GM19240 (cell line): Measurements from ENCODE around the gene SMIM31.
A peak's percentile ranks its signal among the peaks of the same experiment; 100 is the strongest.

Experiments
- DNase-seq: peaks from one replicate; pipeline ENCODE4 v3.0.0; 2011; ENCODE audit warnings: low spot score; ENCODE audit not compliant: insufficient read length

The SMIM31 gene

DNA sequence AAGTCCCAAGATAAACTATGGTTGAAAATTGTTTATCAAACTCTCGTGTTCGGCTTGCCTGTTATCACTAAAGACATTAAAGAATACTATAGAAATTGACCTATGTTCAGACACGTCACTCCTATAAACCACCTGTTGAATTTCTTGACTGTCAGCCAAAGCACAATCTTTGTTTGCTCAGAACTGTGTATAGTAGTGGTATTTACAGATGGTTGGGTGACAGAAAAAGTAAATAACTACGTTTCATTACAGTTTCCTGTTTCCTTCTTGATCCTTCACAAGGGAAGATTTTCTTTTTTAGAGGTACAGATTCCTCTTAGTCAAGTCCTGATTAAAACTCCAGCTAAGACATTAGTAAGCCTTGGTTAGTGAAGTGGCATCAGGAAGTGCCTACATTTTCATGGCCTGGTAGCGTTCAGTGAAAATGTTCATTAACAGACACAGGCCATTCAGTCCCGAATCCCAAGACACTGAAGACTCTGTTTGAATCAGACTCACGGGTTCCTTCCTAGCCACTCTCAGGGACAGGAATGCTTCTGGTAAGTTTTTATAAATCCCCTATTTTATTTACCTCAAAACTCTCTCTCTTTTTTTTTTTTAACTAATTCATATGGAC lies at the start of gene SMIM31:
Gene SMIM31, plus strand, starts transcription at position 259 of the 616 bp plus-strand sequence. CDS start 16,313 bp downstream, outside the sequence.
- no peak for DNase-seq

GRCh38 chr4:164706675-164707074 lies 47.3 kb upstream of the SMIM31 start:
- no peak for DNase-seq

- DNase-seq, result no peak
Observed at GRCh38 chr4:164716901-164717300, 37.0 kb upstream of the SMIM31 start.

- DNase-seq, result no peak
Observed at GRCh38 chr4:164718827-164719226, 35.1 kb upstream of the SMIM31 start.

DNA sequence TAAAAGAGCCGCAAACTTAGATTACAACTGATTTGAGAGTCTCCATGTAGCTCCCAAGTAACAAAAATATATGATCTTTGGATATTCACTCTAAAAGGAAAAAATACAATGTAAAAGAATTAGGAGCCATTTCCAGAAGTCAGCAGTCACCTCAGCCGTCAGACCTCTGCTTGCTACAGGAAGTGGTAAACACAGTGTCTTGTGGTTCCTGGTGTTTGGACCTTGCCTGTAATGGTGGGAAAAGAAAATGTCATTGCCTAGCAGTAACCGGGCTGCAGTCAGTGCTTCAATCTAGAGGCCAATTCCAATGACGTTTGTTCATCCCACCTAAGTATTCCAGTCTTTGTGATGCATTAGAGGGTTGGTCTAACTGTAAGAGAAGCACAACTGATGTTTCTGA lies 28.9 kb upstream of the SMIM31 start:
- DNase-seq, result no peak

DNA sequence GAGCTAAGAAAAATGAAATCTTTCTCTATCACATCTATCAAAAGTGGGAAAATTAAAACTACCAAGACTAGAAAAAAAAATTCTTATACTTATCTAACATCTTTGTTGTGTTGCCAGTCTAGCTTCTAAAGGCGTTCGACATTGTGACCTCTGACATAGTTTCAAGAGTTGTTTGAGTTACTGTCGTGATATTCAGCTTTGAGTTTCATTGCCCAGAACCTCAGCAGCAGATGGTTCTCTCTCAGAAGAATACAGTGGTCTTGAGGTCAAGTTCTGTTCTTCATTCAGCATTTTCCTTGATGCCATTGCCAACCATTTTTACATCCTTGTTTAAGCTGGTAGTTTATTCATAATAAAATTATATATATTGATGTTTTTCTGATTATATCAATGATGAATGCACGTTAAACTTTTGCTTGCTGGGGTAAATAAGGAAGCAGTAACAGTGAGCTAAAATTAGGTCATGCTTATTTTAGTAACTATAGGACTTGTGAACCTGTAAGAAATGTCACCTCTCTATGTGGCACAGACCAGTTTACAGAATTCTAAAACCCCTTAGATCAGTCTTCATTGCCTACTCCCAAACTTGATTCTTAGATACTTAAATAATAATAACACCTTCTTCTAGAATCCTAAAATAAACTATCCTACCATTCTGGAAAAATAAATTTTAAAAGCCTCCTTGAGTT lies 23.1 kb upstream of the SMIM31 start:
- no peak for DNase-seq

DNA sequence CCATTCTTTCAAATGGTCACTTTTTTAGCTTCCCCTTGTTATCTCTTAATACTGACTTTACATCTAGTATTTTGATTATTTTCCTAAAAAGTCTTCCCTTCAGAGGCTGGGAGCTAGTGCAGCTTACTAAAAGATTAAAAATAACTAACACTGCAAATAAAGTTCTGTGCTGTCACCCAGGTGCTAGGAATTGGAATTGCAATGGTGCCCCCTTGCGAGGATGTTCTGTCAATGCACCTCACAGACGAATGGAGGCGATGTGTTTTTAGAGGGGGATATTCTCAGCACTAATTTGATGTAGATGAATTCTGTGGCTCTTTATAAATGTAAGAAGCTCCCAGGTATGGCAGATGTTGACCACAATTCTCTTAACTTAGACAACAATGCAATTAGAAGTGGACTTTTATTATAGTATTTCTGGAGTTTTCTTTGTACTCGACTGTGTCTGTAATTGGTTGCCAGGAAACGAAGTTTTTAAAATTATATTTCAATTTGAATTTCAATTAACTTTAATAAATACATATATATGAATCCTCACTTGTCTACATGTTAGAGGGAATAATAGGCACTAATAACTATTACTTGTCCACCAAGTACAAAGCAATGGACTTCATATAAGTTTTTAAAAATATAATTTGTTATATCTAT lies 22.0 kb upstream of the SMIM31 start:
- peak; percentile 24 for DNase-seq

GRCh38 chr4:164734484-164734883 lies 19.4 kb upstream of the SMIM31 start:
- no peak for DNase-seq

DNA sequence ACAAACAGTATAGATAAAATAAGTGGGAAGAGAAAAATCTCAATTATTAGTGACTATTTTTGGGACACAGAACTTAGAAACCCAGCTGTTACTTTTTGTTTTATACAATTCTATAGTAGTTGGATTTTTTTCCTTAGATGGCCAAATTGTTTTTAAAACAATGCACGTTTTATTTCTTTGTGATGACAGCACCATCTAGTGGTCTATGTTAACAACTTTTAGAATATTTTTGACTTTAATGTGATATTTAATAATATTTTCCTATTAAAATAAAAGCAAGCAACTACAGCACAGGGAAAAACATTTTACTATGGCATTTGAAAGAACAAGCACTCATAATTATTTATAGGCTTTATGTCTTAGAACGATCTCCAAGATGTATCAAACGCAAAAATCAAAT lies 5.6 kb upstream of the SMIM31 start:
- no peak for DNase-seq

- no peak for DNase-seq
Observed at GRCh38 chr4:164755432-164755831, 1.5 kb downstream of the SMIM31 start.

- DNase-seq, result no peak
Observed at GRCh38 chr4:164756686-164757085, 2.8 kb downstream of the SMIM31 start.

DNA sequence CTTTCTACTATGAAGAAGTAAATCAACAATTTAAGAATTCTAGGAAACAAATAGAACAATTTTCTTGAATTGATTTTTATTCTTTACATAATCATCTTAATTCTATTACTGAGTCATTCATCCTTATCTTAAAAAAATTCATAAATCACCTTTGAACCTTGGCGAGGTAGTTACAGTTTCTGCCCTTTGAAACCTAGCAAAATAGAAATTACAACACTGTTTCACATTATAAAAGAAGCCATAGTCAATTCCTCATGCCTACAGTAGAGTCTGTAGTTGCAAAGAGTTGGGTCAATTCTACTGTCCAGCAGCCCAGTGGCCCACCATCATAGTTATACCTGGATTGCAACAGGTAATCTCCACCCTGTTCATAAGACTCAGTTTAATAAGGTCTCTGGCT lies 7.3 kb downstream of the SMIM31 start:
- DNase-seq, result no peak

DNA sequence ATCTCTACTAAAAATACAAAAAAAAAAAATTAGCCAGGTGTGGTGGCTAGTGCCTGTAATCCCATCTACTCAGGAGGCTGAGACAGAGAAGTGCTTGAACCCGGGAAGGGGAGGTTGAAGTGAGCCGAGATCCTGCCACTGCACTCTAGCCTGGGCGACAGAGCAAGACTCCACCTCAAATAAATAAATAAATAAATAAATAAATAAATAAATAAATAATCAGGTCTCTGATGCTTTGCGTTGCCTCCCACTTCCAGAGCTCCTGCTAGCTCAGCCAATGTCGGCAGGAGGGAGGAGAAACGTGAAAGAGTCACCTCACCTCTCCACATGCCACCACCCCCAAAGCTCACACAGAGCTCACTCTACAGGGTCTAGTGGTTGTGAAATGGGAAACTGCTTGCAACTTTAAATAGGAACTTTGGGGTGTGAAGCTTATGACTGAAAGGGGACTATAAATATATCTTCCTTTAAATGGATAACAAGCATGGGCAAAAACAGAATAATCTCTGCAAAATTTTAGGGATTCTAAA lies 7.9 kb downstream of the SMIM31 start:
- no peak for DNase-seq

DNA sequence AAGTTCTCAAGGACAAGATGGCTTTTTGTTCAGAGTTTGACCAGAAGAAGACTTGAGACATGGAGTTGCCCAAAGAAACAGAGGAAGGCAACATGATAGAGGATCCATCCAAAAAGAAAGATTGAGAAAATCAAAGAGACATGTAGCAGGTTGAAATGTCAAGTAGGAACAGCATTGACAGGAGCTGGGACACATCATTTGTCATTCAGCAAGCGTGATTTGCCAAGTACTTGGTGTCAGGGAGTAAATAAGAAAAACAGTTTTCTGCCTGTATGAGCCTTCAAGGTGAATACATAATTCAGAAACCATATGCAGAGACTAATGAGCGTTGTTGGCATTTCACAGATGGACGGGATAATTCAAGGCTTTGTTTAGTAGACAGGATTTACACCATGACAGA lies 11.2 kb downstream of the SMIM31 start:
- DNase-seq, result no peak

GRCh38 chr4:164765833-164766232 lies 11.9 kb downstream of the SMIM31 start:
- DNase-seq, result no peak

DNA sequence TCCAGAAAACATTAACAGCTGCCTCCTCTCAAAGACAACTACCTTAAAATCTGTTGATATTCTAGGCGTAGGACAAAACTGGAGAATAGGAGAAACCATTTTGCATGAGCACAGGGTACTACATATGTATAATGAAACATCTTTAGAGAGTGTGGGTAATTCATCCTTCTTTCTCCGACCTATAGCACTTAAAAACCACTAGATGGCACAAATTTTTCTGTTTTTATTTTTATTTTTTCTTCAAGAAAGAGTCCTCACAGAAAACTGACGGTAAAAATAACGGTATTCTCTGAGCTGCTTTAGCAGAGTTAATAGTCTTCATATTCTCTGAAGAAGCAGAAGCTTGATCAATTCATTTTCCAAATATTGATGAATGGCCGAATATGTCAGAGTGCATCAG lies 14.6 kb downstream of the SMIM31 start:
- no peak for DNase-seq

DNA sequence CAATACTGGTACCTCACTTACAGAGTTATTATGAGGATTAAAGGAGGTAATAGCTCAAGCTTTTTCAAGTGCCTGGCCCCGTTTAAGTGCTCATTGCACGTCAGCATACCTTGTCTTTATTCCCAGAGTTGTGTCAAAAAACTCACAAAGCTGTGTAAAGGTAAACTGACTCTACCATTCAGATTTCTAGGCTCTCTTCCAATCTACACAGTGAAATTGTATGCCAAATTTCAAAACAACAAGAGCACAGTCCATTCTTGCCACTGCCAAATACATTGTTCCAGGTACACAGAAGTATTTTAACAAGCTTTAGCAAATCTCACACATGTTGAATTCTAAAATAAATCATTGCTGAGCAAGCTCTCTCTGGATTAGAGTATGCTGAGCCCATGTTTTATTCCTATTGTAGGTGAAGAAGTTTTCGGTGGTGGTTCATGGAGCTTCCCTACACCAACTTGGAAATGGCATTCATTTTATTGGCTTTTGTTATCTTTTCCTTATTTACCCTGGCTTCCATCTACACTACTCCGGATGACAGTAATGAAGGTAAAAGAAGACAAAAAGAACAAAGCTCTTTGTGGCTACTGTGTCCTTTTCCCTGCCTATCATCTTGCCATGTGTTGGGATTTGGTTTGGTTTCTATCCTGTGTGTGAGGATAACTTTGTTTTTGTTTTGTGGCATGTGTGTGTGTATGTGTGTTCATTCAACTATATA lies 16.2 kb downstream of the SMIM31 start:
- DNase-seq, result no peak

DNA sequence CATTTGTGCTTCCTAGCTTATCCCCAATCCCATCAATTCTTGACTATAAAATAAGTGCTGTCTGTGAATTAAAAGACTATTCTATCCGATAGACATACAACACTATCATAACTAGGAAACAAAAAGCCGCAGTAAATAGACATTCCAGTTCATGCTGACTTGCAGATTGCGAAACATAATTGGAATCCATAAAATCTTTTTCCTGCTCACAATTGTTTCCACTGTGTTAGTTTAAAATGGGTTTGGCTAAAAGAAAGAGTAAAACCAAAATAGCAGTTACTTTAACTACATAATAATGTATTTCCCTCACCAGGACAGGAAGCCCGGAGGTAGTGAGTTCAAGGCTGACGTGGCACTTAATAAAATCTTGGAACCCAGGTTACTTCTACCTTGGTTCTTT lies 17.2 kb downstream of the SMIM31 start:
- no peak for DNase-seq

GRCh38 chr4:164772076-164772475 lies 18.1 kb downstream of the SMIM31 start:
- no peak for DNase-seq

DNA sequence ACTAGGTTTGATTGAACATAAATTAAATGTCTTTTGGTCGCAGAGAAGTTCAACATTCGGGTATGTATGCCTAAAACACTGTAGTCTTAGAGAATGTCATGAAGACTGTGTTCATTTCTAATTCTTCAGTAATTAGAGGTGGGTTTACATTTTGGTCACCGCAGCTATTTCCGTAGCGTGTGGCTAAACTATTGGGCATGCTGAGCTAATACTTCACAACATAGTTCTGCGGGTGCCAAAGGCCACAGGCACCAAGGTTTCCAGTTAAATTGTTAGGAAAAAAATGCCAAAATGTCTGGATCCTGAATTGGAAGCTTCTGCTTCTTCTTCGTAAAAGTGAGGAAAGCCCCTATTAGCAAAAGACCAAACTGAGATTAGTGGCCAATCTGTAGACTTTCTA lies 25.1 kb downstream of the SMIM31 start:
- no peak for DNase-seq

DNA sequence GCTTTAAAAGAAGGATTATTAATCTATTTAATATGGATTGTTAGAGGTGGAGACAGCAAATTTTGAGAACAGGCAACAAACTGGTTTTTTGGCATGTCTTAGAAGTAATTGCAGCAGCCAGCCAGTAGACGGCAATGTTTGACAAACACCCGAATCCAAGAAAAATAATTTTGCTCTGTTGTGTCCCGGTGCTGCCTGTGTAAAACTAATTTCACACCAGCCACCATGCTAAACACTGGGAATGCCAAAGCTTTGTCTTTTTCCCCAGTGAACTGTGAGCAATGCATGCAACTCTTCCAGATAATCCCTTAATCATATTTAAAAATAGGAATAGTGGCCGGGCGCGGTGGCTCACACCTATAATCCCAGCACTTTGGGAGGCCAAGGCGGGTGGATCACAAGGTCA lies 25.9 kb downstream of the SMIM31 start:
- peak; percentile 11 for DNase-seq

GRCh38 chr4:164780839-164781238 lies 26.9 kb downstream of the SMIM31 start:
- DNase-seq, result no peak
